Measurements from ENCODE around the gene TUBB. TPM values are rescaled to one million over a fixed set of nuclear protein-coding genes. Genes with fewer than 3 reads are reported as not detected.
A peak's percentile ranks its signal among the peaks of the same experiment; 100 is the strongest.

The TUBB gene
- total and polyA plus RNA-seq, 9 of the 15 experiments (the other 6 are each of a cell fraction or from before 2014, with no cell fraction given) = 971 to 2,870 (median 1,478) TPM

DNA sequence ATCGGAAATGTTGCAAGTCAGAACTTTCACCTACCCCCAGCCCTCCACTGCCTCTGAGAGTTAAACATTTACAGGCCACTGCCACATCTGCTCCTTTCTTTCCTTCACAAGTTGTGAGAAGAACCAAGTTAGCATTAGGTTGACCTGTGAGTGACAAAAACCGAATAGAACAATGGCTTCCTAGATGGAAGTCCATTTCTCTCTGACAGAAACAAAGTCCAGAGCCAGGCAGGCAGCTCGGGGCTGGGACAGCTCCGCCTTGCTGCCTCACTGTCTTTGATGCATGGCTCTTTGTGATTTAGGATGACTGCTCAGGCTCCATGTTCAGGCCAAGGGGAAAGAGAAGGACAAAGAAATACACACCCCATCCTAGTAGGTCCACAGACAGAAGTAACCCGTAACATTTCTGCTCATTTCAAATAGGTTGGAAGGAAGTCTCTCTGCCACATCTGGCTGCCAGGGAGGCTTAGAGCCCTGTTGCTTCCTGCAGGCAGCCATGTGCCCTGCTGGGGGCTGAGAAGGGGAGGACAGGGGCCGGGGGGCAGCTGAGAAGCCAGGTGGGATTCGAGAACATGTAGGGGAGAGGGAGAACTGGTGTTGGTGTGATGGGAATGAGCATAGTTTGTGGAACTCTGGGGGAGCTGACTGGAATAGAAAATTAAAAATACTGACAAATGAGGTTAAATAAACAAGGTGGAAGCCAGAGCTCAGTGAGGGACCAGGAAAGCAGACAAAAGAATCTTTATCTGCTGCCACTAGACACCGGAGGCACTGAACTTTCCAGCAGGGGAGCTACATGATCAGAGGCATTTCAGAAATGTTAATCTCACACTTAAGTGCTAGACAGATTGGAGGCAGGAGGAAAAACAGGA, 43.7 kb downstream of the TUBB start (continued):
- TF ChIP-seq, protein P1, sequence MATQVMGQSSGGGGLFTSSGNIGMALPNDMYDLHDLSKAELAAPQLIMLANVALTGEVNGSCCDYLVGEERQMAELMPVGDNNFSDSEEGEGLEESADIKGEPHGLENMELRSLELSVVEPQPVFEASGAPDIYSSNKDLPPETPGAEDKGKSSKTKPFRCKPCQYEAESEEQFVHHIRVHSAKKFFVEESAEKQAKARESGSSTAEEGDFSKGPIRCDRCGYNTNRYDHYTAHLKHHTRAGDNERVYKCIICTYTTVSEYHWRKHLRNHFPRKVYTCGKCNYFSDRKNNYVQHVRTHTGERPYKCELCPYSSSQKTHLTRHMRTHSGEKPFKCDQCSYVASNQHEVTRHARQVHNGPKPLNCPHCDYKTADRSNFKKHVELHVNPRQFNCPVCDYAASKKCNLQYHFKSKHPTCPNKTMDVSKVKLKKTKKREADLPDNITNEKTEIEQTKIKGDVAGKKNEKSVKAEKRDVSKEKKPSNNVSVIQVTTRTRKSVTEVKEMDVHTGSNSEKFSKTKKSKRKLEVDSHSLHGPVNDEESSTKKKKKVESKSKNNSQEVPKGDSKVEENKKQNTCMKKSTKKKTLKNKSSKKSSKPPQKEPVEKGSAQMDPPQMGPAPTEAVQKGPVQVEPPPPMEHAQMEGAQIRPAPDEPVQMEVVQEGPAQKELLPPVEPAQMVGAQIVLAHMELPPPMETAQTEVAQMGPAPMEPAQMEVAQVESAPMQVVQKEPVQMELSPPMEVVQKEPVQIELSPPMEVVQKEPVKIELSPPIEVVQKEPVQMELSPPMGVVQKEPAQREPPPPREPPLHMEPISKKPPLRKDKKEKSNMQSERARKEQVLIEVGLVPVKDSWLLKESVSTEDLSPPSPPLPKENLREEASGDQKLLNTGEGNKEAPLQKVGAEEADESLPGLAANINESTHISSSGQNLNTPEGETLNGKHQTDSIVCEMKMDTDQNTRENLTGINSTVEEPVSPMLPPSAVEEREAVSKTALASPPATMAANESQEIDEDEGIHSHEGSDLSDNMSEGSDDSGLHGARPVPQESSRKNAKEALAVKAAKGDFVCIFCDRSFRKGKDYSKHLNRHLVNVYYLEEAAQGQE (IDR thresholded peaks at IDR 0.05; ENCODE audit: borderline replicate concordance) = peak; percentile 16; the same call in 1 of the 2 replicates
- TF ChIP-seq, protein P1 (CRISPR knock-in tag; IDR thresholded peaks at IDR 0.05; ENCODE audit: low read depth) = no peak
- no peak for TF ChIP-seq TCF7L2 (IDR thresholded peaks at IDR 0.05; ENCODE audit: low read depth, low read length)
- no peak for TF ChIP-seq RBBP5 (IDR thresholded peaks at IDR 0.05; ENCODE audit: borderline replicate concordance, insufficient read depth, low read length, poor library complexity, severe bottlenecking)
- TF ChIP-seq MXI1 (IDR thresholded peaks at IDR 0.05; ENCODE audit: low read depth, low read length) = no peak
- TF ChIP-seq, protein P2, sequence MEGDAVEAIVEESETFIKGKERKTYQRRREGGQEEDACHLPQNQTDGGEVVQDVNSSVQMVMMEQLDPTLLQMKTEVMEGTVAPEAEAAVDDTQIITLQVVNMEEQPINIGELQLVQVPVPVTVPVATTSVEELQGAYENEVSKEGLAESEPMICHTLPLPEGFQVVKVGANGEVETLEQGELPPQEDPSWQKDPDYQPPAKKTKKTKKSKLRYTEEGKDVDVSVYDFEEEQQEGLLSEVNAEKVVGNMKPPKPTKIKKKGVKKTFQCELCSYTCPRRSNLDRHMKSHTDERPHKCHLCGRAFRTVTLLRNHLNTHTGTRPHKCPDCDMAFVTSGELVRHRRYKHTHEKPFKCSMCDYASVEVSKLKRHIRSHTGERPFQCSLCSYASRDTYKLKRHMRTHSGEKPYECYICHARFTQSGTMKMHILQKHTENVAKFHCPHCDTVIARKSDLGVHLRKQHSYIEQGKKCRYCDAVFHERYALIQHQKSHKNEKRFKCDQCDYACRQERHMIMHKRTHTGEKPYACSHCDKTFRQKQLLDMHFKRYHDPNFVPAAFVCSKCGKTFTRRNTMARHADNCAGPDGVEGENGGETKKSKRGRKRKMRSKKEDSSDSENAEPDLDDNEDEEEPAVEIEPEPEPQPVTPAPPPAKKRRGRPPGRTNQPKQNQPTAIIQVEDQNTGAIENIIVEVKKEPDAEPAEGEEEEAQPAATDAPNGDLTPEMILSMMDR (IDR thresholded peaks at IDR 0.05 in 2 of 3, conservative IDR thresholded peaks at IDR 0.05 in 1 of 3; ENCODE audit: insufficient read depth in 2 of 3, low read depth in 1 of 3, low read length in 3 of 3) = peak; percentile 32 to 48 (median 36); a peak in 3 of 6 replicates
- TF ChIP-seq BCL6 (CRISPR knock-in tag; IDR thresholded peaks at IDR 0.05) = no peak
- TF ChIP-seq GTF2A2 (tag; IDR thresholded peaks at IDR 0.05) = no peak
- no peak for TF ChIP-seq HDAC6 (IDR thresholded peaks at IDR 0.05; ENCODE audit: low read depth, low read length)
- TF ChIP-seq, protein P3, sequence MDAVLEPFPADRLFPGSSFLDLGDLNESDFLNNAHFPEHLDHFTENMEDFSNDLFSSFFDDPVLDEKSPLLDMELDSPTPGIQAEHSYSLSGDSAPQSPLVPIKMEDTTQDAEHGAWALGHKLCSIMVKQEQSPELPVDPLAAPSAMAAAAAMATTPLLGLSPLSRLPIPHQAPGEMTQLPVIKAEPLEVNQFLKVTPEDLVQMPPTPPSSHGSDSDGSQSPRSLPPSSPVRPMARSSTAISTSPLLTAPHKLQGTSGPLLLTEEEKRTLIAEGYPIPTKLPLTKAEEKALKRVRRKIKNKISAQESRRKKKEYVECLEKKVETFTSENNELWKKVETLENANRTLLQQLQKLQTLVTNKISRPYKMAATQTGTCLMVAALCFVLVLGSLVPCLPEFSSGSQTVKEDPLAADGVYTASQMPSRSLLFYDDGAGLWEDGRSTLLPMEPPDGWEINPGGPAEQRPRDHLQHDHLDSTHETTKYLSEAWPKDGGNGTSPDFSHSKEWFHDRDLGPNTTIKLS (IDR thresholded peaks at IDR 0.05; ENCODE audit: borderline replicate concordance, low read depth) = no peak
- TF ChIP-seq CBX8 (IDR thresholded peaks at IDR 0.05; ENCODE audit: borderline replicate concordance, extremely low read depth, low read depth, low read length, poor library complexity, severe bottlenecking) = no peak
- TF ChIP-seq ZEB2 (IDR thresholded peaks at IDR 0.05) = peak; percentile 71; the same call in 1 of the 2 replicates
- TF ChIP-seq CC2D1A (IDR thresholded peaks at IDR 0.05) = no peak

Data from K562 (cell line).